KBM-7 (cell line): ENCODE results near the gene TMEM61.
"Not testable (repeated sequence)": the region's sequence is repeated elsewhere in the genome, so short reads cannot be mapped to it uniquely, and the experiment has no call there.

Experiments used
- DNase-seq: peaks from one replicate; pipeline ENCODE4 v3.0.0-alpha.2; 2015
- in situ Hi-C: fragments of 300-500 bp; cut with MboI; formaldehyde crosslinking; loops from 2 replicates; pipeline ENCODE4 v1.14.3; 2020; ENCODE audit warnings: low sequenced_read_pairs, low pct_unique_long_range_greater_than_20kb, mixed read lengths

TMEM61 gene

DNA sequence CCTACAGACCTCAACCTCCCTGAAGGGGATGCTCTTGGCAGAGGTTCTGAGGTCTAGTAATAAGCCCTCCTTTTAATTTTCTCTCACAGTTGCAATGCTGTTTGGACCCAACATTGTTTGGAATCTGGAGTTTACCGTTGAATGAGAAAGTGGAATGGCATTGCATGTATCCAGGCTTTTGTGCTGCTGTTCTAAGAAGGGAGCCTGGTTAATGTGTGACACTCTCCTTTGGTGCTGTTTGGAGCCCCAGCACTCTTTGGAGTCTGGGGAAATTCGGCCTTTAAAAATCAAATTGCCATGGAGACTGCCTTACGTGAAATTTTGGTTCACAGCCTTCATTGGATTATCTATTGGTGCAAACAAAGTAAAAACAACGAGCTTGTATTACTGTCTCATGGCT lies 23.7 kb upstream of the TMEM61 start:
- no peak for DNase-seq
- in situ Hi-C loops: no loop called here

DNA sequence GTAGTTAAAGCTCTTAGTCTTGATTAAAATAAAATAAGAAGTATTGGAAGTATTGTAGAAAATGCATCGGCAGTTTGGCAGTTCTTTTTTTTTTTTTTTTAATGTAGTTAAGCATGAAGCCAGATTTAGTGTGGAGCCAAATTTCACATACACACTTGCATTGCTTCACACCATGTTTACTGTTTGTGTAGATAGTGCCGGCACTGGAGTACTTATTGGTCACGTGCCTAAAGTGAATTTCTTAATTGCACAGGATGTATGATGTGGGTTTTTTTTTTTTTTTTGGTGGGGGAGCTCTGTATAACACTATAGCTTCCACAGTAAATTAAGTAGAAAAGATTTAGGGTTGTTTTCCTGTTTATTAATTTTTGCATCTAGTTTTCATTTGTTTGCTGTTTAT lies 21.2 kb upstream of the TMEM61 start:
- DNase-seq: no peak
- in situ Hi-C loops: no loop called here

DNA sequence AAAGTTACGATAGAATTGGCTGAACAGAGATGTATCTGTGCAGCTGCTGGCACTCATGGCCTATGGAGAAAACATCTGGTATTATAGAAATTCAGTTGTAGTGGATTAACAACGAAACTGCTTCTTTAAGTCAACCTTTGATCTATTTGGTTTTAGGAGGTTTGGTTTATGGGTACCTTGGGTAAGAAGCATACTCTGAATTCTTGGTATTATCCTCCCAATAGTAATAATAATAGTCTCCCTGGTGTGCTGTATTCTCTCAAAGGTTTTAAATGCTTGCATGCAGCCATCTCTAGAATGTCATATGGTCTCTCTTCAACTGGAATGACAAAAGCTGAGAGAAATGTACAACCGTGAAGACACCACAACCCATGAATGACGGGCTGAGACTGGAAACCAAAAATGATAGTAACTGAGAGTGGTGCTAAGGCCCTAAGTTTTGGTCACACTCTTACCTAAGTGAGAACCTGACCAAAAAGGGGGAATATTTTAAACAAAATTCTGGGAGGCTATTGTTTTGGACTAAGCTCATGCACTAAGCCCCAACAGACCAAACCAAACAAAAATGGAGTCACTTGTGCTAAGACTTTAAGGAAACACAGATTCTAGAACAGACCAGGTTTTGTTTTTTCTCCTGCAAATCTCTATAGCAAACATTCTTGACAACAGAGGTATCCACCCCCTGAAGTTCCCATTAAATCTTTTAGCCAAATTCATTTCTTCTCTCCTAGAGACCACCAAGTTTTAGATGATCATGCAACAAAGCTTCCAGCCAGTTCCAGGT lies 17.6 kb upstream of the TMEM61 start:
- in situ Hi-C loops: no loop called here
- no peak for DNase-seq

DNA sequence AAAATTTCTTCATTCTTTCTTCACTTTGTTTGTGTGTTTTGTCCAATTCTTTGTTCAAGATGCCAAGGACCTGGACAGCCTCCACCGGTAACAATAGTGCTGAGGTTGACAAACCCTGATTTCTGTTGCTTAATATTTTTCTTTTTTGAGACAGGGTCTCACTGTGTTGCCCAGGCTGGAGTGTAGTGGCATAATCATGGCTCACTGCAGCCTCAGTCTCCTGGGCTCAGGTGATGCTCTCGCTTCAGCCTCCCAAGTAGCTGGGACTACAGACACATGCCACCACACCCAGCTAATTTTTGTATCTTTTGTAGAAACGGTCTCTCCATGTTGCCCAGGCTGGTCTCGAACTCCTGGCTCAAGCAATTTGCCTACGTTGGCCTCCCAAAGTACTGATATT lies 16.6 kb upstream of the TMEM61 start:
- in situ Hi-C loops, DNase-seq: not testable (repeated sequence)

DNA sequence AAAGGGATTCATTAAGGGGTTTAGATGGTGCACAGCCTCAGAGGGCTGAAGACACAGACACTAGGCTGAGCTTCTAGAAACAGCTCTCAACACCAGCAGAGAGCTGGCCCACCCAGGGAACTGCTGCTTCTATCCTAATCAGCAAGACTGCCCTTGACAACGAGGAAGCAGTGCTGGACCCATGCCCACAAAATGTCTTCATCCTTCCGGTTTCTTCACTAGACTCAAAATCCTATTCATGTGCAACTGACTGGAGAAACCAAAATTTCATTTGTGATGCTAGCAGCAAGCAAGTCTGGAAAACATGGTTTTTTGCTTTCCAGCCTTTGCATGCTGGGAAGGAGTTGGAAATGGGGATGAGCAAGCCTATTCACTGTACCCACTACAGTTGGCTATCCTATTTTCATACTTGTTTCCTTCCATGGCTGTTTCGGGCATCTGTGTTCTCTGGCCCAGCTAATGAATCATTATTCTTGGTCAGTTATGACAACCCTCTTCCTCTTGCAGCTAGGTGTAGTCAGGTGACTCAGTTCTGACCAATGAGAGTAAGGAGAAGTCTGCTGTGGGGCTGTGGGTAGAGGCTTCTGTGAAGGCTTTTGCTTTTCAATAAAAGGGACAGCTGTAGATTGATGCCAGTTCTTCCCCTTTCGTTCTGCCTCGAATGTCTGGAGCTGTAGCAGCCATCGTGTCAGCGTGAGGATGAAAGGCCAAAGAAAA lies 14.6 kb upstream of the TMEM61 start:
- DNase-seq: peak; percentile 67
- in situ Hi-C loops: no loop called here

DNA sequence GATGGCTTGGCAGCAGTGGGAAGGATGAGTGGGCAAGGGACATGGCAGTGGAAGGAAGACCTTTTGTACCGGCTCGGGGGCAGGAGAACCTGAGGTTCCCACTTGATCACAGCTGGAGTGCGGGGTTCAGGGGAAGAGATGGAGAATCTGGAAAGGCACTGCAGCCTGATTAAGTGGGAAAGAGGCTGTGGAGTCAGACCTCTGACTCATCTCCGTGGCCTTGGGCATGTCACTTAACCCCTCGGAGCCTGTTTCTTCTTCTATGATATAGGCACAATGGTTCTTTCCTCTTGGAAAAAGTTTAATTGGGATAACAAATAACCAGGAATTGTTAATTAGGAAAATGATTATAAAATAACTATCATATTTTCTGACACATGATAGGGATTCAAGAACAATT lies 13.1 kb upstream of the TMEM61 start:
- no peak for DNase-seq
- in situ Hi-C loops: no loop called here

DNA sequence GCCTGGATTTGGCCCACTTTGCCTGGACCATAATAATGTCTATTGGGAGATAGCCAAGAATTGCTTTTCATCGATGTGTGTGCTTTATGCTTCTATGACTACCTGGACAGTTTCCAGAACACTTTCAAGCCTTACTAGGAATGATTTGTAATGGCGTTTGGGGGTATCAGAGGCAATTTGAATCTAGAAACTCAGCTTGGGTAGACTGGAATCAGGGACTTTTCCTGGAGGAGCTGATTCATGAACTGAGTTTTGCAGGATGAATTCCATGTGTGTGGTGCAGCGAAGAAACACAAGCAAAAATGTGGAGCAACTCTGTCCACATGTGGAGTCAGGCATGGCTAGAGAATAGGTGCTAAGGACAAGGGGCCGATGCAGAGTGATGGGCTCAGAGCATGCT lies 11.9 kb upstream of the TMEM61 start:
- in situ Hi-C loops: no loop called here
- no peak for DNase-seq

DNA sequence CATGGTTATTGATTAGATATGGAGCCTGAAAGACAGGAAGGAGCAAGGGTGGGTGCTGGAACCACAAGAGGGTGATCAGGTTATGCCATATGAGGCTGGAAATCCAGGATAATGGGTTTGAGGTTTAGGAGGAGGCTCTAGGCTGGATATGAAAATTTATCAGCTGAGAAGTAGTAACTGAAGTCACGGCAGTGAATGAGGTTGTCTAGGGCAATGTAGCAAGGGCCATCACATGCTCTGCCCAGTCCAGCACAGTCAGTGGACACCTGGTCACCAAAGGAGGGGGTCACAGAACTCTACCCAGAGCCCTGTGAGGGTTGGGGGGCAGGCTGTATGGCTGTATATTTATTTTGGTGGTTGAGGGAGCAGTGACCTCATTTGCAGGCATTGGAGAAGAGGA lies 10.5 kb upstream of the TMEM61 start:
- in situ Hi-C loops: no loop called here
- no peak for DNase-seq

DNA sequence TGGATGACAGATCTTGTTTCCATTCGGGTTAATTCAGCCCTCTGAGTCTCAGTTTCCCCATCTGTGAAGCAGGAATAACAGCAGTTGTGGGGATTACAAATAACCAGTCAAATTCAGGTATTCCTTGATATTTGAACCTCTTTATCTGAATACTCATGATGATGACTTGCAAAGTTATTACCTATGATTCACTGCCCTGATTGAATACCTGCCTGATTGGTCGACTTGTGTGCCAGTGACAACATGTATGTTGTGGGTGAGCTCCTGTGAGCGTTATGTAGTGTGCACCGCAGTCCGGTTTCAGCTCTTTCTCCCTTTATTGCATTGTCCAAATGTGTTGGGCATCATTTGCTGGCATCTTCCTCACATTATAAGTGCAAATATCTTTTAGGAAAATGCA lies 9.5 kb upstream of the TMEM61 start:
- DNase-seq: no peak
- in situ Hi-C loops: no loop called here

DNA sequence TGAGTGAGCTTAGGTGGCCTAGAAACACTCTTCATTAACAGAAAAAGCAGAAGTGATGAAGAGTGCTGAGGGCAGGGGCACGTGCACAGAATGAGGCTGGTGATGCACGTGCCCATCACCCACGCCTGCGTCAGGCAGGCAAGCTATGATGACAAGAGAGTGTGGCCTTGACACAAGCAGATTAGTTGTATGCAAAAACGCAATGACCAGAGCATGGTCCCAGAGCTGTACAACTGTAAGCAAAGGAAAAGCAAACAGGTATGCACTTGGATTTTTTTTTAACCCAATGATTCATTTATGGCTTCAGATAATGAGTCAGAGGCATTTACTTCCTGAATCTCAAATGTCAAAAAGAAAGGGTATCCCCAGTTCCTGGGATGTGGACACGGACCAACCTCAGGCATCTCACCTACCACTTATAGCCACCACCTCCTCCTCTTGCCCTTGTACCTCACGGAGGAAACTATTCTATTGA lies 9.1 kb upstream of the TMEM61 start:
- DNase-seq: no peak

DNA sequence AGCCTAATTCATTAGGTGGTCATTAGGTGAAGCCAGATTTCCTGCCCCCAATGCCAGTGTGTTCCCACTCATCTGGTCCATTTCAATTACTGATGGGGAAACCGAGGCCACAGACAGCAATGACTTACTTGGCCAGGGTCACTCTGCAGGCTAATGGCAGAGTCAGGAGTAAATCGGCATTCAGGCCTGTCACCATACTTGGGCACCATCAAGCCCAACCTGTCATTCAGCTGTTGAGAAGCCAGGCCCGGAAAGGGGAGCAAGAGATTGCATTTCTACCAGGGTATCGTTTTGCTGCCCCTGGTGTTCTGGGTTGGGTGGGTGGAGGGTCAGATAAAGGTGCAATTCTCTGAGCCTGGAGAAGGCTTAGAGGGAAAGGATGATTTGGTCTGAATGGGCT lies 8.0 kb upstream of the TMEM61 start:
- DNase-seq: no peak
- in situ Hi-C loops: no loop called here

More for the DNA sequence above, 9.1 kb upstream of the TMEM61 start:
- in situ Hi-C loops: no loop called here

DNA sequence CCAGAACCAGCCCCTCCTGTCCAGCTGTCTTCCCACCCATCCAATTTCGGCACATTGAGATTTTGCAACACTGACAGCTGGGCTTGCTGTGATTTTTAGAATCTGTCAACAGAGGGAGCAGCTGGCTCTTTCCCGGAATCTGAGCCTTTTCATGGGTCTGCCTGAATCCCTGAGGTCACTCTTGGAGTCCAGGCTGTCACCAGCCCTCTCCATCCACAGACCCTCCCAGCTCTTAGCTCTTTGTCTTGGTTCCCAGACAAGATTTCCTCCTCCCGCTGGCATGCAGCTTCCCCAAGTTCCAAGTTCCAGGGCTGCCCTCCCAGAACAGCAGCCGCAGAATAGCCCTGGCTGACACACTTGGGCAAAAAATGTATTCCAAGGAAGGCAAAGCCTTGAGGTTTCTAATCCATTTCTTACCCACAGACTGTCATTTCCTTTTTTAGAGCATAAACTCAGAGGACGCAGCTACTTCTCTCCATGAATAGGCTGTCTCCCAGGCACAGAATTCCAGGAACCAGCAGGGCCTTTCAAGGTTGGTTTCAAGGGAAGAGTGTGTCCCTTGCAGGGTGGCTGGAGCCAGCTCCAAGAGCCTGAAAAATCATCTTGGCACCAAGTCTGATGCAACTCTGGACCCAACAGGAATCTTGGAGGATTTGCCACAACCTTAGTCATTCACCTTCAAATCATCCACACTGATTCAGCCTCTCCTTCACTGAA lies 7.1 kb upstream of the TMEM61 start:
- in situ Hi-C loops: no loop called here
- no peak for DNase-seq

DNA sequence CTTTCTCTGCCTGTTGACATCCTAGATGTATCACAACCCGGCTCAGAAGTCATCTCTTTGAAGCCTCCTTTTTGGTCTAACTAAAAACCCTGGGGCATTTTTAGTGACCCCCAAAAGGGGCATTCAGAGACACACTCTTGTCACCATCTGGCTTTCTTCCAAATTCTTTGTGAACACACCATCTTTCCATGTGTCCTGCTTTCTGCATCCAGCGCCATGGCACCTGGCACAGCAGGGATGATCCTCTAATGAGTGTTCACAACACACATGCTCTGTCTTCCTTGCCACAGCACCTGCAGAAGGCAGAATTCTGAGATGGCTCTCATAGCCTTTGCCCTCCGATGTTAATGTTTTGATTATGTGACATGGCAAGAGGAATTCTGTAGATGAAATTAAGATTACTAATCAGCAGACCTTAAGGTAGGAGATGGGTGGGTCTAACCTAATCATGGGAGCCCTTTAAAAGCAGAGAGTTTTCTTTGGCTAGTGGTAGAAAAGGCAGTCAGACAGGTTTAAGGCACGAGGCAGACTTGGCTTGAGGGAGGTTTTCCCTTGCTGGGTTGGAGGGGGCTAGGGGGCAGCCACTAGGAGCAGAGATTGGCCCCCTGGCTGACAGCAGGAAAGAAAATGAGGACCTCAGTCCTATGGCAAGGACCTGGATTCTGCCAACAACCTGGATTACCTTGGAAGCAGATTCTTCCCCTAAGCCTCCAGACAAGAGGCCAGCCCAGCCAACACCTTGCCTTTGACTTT lies 4.9 kb upstream of the TMEM61 start:
- DNase-seq: no peak
- in situ Hi-C loops: no loop called here

DNA sequence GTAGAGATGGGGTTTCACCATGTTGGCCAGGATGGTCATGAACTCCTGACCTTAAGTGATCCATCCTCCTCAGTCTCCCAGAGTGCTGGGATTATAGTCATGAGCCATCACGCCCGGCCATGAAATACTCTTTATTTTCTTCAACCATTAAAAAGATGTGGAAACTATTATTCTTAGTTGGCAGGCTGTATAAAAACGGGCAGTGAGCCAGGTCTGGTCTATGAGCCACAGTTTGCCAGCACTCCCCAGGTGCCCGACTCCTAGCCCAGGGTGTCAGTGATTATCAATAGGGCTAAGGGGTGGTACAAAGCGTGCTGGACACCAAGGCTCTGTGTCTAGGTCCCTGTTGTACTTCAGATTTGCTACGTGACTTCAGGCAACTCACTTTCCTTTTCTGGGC lies 3.7 kb upstream of the TMEM61 start:
- in situ Hi-C loops: no loop called here
- DNase-seq: no peak

DNA sequence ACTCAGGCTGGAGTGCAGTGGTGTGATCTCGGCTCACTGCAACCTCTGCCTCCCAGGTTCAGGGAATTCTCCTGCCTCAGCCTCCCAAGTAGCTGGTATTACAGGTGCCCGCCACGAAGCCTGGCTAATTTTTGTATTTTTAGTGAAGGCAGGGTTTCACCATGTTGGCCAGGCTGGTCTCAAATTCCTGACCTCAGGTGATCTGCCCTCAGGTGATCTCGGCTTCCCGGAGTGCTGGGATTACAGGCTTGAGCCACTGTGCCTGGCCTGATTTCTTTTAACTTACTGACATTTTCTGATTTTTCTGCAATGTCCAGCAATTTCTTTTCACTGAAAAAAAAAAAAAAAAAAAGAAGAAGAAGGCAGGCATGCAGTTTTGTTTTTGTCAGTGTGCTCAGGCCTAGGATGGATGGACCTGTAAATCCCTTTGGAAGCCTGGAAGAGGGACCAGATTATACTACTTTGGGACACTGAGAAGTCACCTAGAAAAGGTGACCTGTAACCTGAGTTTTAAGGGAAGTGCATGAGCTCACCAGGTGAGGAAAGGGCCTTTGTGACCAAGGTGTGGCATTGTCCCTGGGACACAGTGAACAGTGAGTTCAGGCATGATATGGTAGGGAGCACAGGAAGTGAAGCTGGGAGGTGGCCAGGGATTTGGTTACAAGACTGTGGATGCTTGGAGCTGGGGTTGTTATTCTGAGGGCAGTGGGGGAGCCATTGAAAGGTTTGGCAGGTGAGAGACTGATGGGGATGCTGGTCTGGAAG lies 2.7 kb upstream of the TMEM61 start:
- DNase-seq: no peak
- in situ Hi-C loops: no loop called here

DNA sequence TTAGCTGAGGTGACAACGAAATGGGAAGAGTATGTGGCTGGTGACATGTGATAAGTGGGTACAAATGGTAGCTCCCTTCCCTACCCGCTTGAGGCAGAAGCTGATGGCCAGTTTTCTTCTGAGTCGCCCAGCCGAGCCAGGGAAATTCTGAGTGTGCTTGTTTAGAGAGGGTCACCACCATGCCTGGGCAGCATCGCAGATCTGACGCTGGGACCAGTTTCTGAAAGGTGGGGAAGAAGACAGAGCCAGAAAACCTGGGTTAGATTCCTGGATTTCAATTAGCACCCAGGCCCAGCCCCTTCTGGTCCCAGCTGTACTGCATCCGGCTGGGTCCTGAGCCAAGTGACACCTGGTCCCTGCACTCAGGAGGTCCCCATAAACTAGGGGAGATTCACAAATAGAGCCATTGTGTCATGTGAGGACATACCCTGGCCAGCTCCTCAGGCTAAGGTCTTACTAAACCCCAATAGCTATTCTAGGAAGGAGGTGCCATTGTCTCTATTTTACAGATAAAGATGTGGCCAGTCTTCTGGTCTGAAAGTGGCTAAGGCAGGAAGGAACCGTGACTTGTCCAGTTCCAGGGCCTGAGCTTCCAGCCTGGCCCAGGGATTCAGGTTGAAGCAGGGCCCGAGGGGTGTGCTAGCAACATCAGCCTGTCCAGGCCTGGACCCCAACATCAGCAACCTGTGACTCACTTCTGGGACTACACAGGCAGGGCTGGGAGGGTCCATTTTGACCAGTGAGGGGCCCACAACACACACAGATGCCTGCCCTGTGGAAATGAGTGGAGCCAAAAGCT lies 1.7 kb upstream of the TMEM61 start:
- no peak for DNase-seq
- in situ Hi-C loops: no loop called here

DNA sequence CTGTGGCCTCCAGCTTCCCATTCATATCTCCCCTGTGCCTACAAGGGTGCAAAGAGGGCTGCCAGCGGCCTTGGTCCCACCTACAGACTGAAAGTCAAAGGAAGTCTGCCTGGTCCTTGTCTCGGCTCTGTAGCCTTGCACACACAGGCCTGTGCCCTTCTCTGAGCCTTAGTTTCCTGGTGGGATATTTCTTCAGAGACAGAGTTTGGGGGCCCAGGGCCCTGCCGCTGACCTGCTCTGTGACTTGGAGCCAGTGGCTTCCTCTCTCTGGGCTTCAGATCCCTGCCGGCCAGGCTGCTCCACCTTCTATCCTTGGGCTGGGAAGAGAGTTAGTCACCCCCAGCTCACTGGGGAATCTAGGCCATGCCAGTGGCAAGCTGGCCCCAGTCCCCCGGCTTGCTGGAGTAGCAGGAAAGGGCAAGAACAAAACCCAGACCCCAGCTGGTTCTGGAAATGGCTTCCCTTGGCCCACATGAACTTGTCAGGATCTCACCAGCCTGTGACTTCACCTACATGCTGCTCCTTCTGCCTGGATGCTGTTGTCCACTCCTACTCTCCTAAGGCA lies 1.0 kb upstream of the TMEM61 start:
- in situ Hi-C loops: no loop called here
- DNase-seq: no peak

DNA sequence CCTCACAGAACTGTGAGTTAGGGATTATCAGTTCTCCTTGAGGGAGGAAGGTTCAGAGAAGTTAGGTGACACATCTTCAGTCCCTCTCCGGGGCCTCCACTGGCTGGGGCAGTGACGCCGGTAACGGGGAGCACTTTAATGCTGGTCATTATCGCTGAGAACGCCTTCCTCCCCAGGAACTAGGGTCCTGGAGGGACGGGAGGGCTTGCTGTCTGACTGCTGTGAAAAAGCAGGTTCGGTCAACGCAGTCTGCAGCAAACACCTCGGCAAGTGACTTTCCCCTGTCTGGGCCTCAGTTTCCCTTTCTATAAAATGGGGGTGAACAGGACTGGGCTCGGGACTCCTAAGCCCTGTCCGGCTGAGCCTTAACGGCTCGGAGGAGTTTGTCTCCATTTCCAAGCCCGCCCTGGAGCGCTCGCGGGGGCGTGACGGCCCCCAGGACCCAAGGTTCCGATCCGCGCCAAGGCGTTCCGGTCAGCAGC lies 341 bp upstream of the TMEM61 start:
- in situ Hi-C loops: no loop called here

More for the DNA sequence above, 341 bp upstream of the TMEM61 start:
- no peak for DNase-seq
